Measurements from ENCODE around the gene CASP12.
"Not testable (repeated sequence)": the region's sequence is repeated elsewhere in the genome, so short reads cannot be mapped to it uniquely, and the experiment has no call there.

CASP12 gene

DNA sequence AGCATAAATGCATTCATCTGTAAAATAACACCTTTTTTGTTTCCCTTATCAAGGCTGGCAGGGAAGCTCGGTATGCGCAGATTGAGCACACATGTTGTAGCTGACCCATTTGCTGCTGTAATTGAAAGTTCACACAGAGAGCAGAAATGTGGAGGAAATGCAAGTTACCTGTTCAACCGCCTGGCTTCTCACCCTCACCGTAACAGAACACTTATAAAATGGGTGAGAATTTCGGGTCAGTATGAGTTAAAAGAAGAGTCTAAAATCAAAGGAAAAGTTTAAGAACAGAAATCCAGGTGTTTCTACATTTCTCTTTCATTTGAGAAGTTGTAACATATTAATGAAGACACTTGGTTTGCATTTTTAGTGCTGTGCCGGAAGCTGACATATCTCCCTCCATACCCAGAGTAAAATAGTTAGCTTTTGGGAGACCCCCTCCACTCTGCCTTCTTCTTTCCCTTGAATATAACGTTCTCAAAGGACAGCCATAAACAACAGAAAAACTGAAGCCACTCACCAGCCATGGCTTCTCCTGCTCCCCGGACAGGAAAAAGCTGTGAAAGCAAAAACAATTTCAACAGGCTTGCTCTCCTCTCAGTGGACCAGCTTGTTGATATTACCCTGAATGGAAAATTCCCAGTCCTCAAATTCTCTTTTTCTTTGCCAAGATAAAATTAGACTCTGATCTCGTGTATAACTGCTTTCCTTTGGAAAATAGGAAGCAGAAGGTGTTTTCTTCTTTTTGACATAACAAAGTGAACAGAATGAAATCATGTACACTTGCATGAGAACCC, at the start of gene CASP12:
CASP12 (minus strand) TSS at position 570 of the 794 bp plus-strand sequence.
- no peak for DNase-seq

GRCh38 chr11:104946907-104947306, 48.6 kb upstream of the CASP12 start:
- no peak for DNase-seq

GRCh38 chr11:104944076-104944475, 45.8 kb upstream of the CASP12 start:
- no peak for DNase-seq

GRCh38 chr11:104943561-104943960, 45.3 kb upstream of the CASP12 start:
- no peak for DNase-seq

- DNase-seq = no peak
Measured at GRCh38 chr11:104934594-104934993, 36.3 kb upstream of the CASP12 start.

GRCh38 chr11:104934073-104934472, 35.8 kb upstream of the CASP12 start:
- not testable (repeated sequence) for DNase-seq

GRCh38 chr11:104928811-104929210, 30.6 kb upstream of the CASP12 start:
- no peak for DNase-seq

GRCh38 chr11:104926771-104927611, 28.7 kb upstream of the CASP12 start:
- no peak for DNase-seq

DNA sequence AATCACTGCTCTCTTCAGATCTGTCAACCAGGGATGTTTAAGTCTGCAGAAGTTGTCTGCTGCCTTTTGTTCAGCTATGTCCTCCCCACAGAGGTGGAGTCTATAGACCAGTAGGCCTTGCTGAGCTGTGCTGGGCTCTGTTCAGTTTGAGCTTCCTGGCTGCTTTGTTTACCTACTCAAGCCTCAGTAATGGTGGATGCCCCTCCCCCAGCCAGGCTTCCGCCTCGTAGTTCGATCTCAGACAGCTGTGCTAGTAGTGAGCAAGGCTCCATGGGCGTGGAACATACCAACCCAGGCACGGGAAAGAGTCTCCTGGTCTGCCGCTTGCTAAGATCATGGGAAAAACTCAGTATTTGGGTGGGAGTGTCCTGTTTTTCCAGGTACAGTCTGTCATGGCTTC, 27.6 kb upstream of the CASP12 start:
- DNase-seq = no peak

DNA sequence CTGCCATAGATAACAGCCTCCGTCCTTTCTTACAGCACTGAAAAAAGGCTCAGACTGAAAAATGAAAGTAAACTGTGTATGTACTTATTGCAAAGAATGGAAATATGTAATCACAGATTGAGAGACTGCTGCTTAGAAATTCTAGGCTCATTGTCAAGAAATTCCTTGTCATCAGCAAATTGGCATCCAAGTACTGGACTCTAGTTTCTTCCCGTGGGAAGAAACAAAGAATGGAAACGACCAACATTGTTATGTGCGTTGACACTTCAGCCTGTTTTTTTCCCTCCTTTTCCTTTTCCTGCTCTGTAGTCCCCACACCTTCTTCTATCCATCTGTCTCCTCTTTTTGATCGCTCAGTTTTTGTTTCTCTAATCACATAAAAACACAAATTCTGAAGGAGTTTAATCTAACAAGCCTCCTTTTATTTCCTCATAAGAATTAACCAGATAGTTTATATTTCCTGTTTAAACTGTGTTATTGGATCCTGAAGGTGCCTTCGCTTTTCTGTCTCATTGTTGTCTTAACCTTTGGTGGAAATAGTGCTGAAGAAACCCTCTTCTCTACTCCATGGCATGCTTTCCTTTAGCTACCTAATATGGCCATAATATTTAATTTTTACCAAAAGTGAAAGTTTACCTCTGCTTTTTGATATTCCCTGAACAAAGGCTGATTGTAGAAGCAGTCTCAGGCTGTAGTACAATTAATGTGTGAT, 20.0 kb upstream of the CASP12 start:
- DNase-seq = no peak

GRCh38 chr11:104917271-104918112, 19.2 kb upstream of the CASP12 start:
- DNase-seq = no peak

DNA sequence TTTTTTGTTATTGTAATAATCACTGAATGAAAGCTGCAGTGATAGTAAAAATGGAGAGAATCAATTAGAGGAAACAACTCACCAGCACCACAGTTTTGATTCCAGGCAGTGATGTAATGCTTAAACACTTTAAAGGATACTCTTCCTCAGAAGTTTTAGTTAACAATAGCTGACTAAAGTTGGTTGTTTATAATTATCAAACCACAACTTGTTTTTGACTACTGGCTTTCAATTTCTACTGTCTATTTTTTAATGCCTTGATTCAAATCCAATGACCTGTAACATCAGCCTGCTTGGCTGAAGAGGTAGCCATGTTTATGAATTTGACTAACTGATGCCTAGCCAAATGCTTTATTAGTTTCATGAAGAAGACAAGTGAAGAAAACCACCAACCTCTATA, 18.2 kb upstream of the CASP12 start:
- no peak for DNase-seq

DNA sequence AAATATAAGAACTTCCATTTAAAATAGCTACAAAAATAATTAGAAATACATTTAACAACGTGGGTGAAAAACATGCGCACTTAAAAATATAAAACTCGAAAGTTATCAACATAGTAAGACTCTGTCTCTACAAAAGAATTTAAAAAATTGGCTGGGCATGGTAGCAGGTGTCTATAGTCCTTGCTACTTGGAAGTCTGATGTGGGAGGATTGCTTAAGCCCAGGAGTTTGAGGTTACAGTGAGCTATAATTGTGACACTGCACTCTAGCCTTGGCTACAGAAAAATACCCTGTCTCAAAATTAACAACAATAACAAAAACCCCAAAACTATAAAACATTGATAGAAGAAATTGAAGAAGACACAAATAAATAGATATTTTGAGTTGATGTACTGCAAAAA, 13.8 kb upstream of the CASP12 start:
- DNase-seq = no peak

DNA sequence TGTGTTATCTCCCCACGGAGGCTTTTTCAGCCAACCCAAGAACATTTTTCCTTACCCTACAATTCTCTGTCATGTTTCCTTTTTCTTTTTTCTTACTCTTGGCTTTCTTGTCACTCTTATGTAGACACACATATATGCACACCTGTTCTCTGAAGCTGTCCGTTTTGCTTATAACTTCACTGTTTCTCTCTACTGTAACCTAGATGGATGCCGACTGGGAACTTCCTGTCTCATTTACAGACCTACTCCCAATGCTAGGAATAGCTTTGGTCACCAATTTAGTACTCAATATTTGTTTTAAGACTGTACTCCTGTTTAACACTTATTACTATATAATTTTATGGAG, 9.9 kb upstream of the CASP12 start:
- DNase-seq = no peak

- no peak for DNase-seq
Measured at GRCh38 chr11:104907521-104908185, 9.4 kb upstream of the CASP12 start.

DNA sequence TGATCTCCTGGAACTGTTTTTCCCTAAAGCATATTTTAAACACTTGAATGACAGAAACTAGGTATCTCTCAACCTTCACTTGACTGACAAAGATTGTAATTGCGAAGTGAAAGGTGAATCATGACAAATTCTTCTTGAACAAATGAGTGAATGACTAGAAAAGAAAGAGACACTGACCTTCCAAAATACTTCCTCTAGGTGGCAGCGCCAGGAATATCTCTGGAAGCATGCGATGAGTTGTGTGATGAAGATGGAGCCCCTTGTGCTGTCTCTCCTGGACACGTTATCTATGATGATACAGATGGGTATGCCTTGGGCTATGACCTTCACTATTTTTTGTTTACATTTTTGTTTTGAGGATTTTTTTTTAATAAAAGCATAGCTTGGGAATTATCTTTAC, 7.0 kb upstream of the CASP12 start:
- no peak for DNase-seq

GRCh38 chr11:104899226-104899625, 966 bp upstream of the CASP12 start:
- DNase-seq = no peak

GRCh38 chr11:104898685-104899013, 389 bp upstream of the CASP12 start:
- no peak for DNase-seq

DNA sequence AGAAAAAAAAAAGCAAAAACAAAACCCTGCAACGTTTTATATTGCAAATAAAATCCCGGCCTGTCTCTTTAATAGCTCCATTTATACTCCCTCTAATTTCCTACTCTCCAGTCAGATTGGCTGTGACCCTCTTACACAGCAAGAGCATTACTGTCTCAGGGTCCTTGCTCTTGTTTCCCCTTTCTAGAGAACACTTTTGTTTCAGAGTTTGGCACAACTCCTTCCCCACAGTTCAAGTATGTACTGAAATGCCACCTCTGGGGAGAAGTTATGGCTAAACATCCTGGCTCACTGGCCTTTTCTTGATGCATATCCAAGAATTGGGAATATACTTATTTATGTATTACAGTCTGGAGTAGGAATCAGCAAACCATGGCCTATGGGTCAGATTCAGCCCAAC, 2.6 kb downstream of the CASP12 start:
- no peak for DNase-seq

DNA sequence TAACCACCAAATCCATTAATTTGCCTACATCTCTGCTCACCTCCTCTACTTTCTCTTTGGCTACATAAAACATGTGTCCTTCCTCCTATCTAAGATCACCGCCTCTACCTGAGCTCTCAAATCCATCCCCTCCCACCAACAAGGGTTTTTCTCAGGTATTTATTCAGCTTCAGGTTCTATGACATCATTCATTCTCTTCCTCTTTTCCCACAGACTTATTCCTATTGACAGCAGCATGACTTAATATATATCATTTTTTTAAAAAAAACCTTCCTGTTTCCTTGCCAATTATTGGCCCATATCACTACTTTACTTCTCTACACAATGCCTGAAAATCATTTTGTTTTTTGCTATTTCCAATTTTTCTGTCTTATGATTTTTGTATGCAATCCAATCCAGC, 4.4 kb downstream of the CASP12 start:
- no peak for DNase-seq

GRCh38 chr11:104892723-104893511, 5.3 kb downstream of the CASP12 start:
- no peak for DNase-seq

All from activated effector memory CD4-positive, alpha-beta T cell treated with Interleukin-2 at 50 U/mL for 16 hours (primary cell).